Loucy (cell line): ENCODE measurements around the gene GSDME.

Experiments used
- H2AFZ ChIP-seq: fragments of 200-600 bp; sonication (generic); 2 replicates; pipeline ENCODE4 v1.6.0; 2016; ENCODE audit warnings: antibody characterized with exemption, mild to moderate bottlenecking, low read length, moderate library complexity
- H3F3A ChIP-seq: fragments of 200-600 bp; 2 replicates; pipeline ENCODE4 v1.6.0; 2016; ENCODE audit warnings: antibody characterized with exemption, low read depth, mild to moderate bottlenecking
- H3K27me3 ChIP-seq: fragments of 200-600 bp; sonication (generic); 2 replicates; pipeline ENCODE4 v1.6.1; 2014; ENCODE audit warnings: low read length, mild to moderate bottlenecking; ENCODE audit not compliant: insufficient read depth, poor library complexity, severe bottlenecking
- H3K36me3 ChIP-seq: fragments of 200-600 bp; sonication (generic); 2 replicates; pipeline ENCODE4 v1.6.1; 2016; ENCODE audit warnings: low read length; ENCODE audit not compliant: insufficient read depth
- H3K4me1 ChIP-seq: fragments of 200-600 bp; sonication (generic); 2 replicates; pipeline ENCODE4 v1.5.1; 2014; ENCODE audit warnings: low read length, mild to moderate bottlenecking; ENCODE audit not compliant: insufficient read depth, poor library complexity, severe bottlenecking
- H3K4me2 ChIP-seq: fragments of 200-600 bp; sonication (generic); 2 replicates; pipeline ENCODE4 v1.6.0; 2014; ENCODE audit warnings: antibody characterized with exemption, low read length, low read depth, mild to moderate bottlenecking; ENCODE audit not compliant: poor library complexity, severe bottlenecking
- H3K4me3 ChIP-seq: fragments of 200-600 bp; sonication (generic); 2 replicates; pipeline ENCODE4 v1.5.1; 2014; ENCODE audit warnings: low read length, mild to moderate bottlenecking, mixed read lengths; ENCODE audit not compliant: poor library complexity, severe bottlenecking
- H3K79me2 ChIP-seq: fragments of 200-600 bp; sonication (generic); 2 replicates; pipeline ENCODE4 v1.6.1; 2014; ENCODE audit warnings: low read length; ENCODE audit not compliant: insufficient read depth
- H3K9ac ChIP-seq: fragments of 200-600 bp; sonication (generic); 2 replicates; pipeline ENCODE4 v1.6.0; 2014; ENCODE audit warnings: mild to moderate bottlenecking, low read depth, low read length, moderate library complexity; ENCODE audit not compliant: poor library complexity, severe bottlenecking
- H3K9me2 ChIP-seq: fragments of 200-600 bp; sonication (generic); replicated peaks from 2 replicates; pipeline ENCODE4 v1.6.1; 2016; ENCODE audit warnings: low read depth, low read length, mixed read lengths
- H3K9me3 ChIP-seq: fragments of 200-600 bp; sonication (generic); 2 replicates; pipeline ENCODE4 v1.6.1; 2014; ENCODE audit warnings: mild to moderate bottlenecking, antibody characterized with exemption, low read length, low read depth; ENCODE audit not compliant: insufficient read depth
- H4K20me1 ChIP-seq: fragments of 200-600 bp; sonication (generic); 2 replicates; pipeline ENCODE4 v1.6.0; 2014; ENCODE audit warnings: antibody characterized with exemption, low read length, mild to moderate bottlenecking; ENCODE audit not compliant: insufficient read depth, poor library complexity, severe bottlenecking
- CTCF ChIP-seq: fragments of 200-600 bp; sonication (generic); conservative IDR thresholded peaks from 2 replicates; pipeline ENCODE4 v1.5.1; 2014; ENCODE audit warnings: mild to moderate bottlenecking, antibody characterized with exemption, low read length
- EZH2phosphoT487 ChIP-seq: fragments of 200-600 bp; IDR thresholded peaks from 2 replicates; pipeline ENCODE4 v1.6.1; 2018; ENCODE audit warnings: antibody characterized with exemption, mild to moderate bottlenecking, moderate library complexity, borderline replicate concordance

The GSDME gene

GRCh38 chr7:24728121-24728500, 29.2 kb downstream of the GSDME start:
- H3K4me2 ChIP-seq, result peak overlapping the region; percentile 68
- H3K4me3 ChIP-seq, result peak overlapping the region; percentile 19
- no peak overlapping the region for H3K9ac ChIP-seq
- no peaks in the 10 kb centered on the region for H3K27me3 ChIP-seq
- H3K9me2 ChIP-seq, result no peaks in the 10 kb centered on the region
- no peaks in the 10 kb centered on the region for H3K9me3 ChIP-seq
- peak overlapping the region; percentile 3; the same call in 1 of the 2 replicates for H2AFZ ChIP-seq
- TF ChIP-seq CTCF, result no peak
- H3K36me3 ChIP-seq, result no peaks in the 10 kb centered on the region
- peaks cover 45% of the 10 kb centered on the region for H3K4me1 ChIP-seq
- H4K20me1 ChIP-seq, result no peaks in the 10 kb centered on the region
- no peaks in the 10 kb centered on the region for H3K79me2 ChIP-seq
- H3F3A ChIP-seq, result no peaks in the 10 kb centered on the region

- Histone ChIP-seq H3K79me2 (no peaks in the 10 kb centered on the region), H3K9me3 (no peaks in the 10 kb centered on the region), H2AFZ (peak overlapping the region; percentile 3; the same call in 1 of the 2 replicates), H3K9me2 (no peaks in the 10 kb centered on the region), H3K9ac (no peak overlapping the region), H3K27me3 (no peaks in the 10 kb centered on the region), H3K4me3 (no peak overlapping the region), H3K4me2 (peak overlapping the region; percentile 68), H4K20me1 (no peaks in the 10 kb centered on the region), H3K4me1 (peaks cover 38% of the 10 kb centered on the region), H3F3A (no peaks in the 10 kb centered on the region), H3K36me3 (no peaks in the 10 kb centered on the region)
- TF ChIP-seq CTCF (no peak), EZH2phosphoT487 (no peak)
Measured at GRCh38 chr7:24727154-24728120, 29.8 kb downstream of the GSDME start.

- Histone ChIP-seq H3F3A (no peaks in the 10 kb centered on the region), H2AFZ (no peak overlapping the region), H3K4me2 (no peak overlapping the region), H3K9ac (no peak overlapping the region), H4K20me1 (no peaks in the 10 kb centered on the region), H3K9me2 (no peaks in the 10 kb centered on the region), H3K79me2 (no peaks in the 10 kb centered on the region), H3K27me3 (no peaks in the 10 kb centered on the region), H3K36me3 (no peaks in the 10 kb centered on the region), H3K4me3 (no peak overlapping the region), H3K9me3 (no peaks in the 10 kb centered on the region), H3K4me1 (peaks cover 30% of the 10 kb centered on the region)
- TF ChIP-seq CTCF, result no peak
- no peak for TF ChIP-seq EZH2phosphoT487
Measured at GRCh38 chr7:24725554-24726241, 31.6 kb downstream of the GSDME start.
